K562 (cell line): ENCODE results near the gene CTSW. TPM values are rescaled to one million over a fixed set of nuclear protein-coding genes. Genes with fewer than 3 reads are reported as not detected.

ENCODE experiments used
- AFF1 ChIP-seq, 2 experiments: fragments of 450-650 bp; IDR thresholded peaks; 2 replicates each; pipeline ENCODE4 v1.6.1; 2018; ENCODE audit warnings: mild to moderate bottlenecking in 2 of 2, low read depth in 1 of 2; ENCODE audit not compliant: partially characterized antibody in 2 of 2
- ARHGAP35 ChIP-seq: fragments of 450-650 bp; IDR thresholded peaks from 2 replicates; pipeline ENCODE4 v1.6.1; 2018; ENCODE audit not compliant: partially characterized antibody
- ETS1 ChIP-seq: conservative IDR thresholded peaks from 2 replicates; pipeline ENCODE4 v1.6.1; 2011; ENCODE audit warnings: low read depth, mild to moderate bottlenecking, low read length; ENCODE audit not compliant: control insufficient read depth
- KLF1 ChIP-seq: fragments of 450-650 bp; IDR thresholded peaks from 2 replicates; pipeline ENCODE4 v1.6.1; 2016; ENCODE audit warnings: missing genetic modification characterization, missing compliant biosample characterization
- MCM2 ChIP-seq: fragments of 450-650 bp; IDR thresholded peaks from 2 replicates; pipeline ENCODE4 v1.6.1; 2017; ENCODE audit warnings: low read depth, mild to moderate bottlenecking
- MLX ChIP-seq, 2 experiments: fragments of 450-650 bp in 1 of 2; sonication (generic) in 1 of 2; formaldehyde crosslinking; conservative IDR thresholded peaks; 2 replicates each; pipeline versions ENCODE4 v1.4.0 to v1.8.1; 2020 to 2022; ENCODE audit warnings: mild to moderate bottlenecking in 1 of 2, missing genetic modification reagents in 1 of 2
- PRPF4 ChIP-seq: fragments of 200-400 bp; formaldehyde crosslinking; IDR thresholded peaks from one replicate; pipeline ENCODE4 v1.6.1; 2017; ENCODE audit warnings: low read length, low read depth, mild to moderate bottlenecking; ENCODE audit not compliant: insufficient read depth, poor library complexity, severe bottlenecking
- ZBTB9 ChIP-seq: fragments of 450-650 bp; formaldehyde crosslinking; IDR thresholded peaks from 2 replicates; pipeline ENCODE4 v1.4.0; 2020; ENCODE audit warnings: mild to moderate bottlenecking, moderate library complexity
- ZNF124 ChIP-seq: sonication (generic); formaldehyde crosslinking; IDR thresholded peaks from 2 replicates; pipeline ENCODE4 v1.8.1; 2022; ENCODE audit warnings: missing genetic modification reagents
- ZNF395 ChIP-seq: fragments of 200-800 bp; sonication (Bioruptor generic); IDR thresholded peaks from 2 replicates; pipeline ENCODE4 v1.6.1; 2017; ENCODE audit warnings: missing genetic modification characterization, missing compliant biosample characterization
- ZNF518B ChIP-seq: fragments of 250-450 bp; sonication (Bioruptor Pico); IDR thresholded peaks from 2 replicates; pipeline ENCODE4 v1.5.0; 2021; ENCODE audit warnings: mild to moderate bottlenecking, moderate library complexity
- polyA plus RNA-seq, 8 experiments: library from polyadenylated mRNA; depleted of rRNA in 4 of 8; stranded (reverse) in 5 of 8; unstranded in 3 of 8; fragments of >200 nt; fragmentation: Nextera tagmentation in 2 of 8; fragmentation: Illumina TruSeq in 1 of 8; extraction: Ambion mirVana in 2 of 8; extraction: Trizol in 1 of 8; gene quantifications; 2 replicates each; pipeline versions ENCODE4 v1.2.1 to v1.2.3, GENCODE V29; 2011 to 2014; ENCODE audit warnings: inconsistent platforms in 1 of 8, missing spikeins in 1 of 8
- total RNA-seq, 7 experiments: library from RNA; depleted of rRNA in 6 of 7; stranded (reverse); fragments of >200 nt in 6 of 7; fragmentation: Illumina TruSeq in 2 of 7; extraction: Trizol in 2 of 7; gene quantifications; 2 replicates each; pipeline versions ENCODE4 v1.2.1 to v1.2.3, GENCODE V29; 2011 to 2021; ENCODE audit warnings: low replicate concordance in 1 of 7

Gene CTSW
- total and polyA plus RNA-seq, 9 of the 15 experiments (the other 6 are each of a cell fraction or from before 2014, with no cell fraction given) = 0.04 TPM; not detected in 8

- peak in 1 of 2 experiments; percentile 81 for TF ChIP-seq AFF1 (IDR thresholded peaks at IDR 0.05; ENCODE audit: low read depth in 1 of 2, partially characterized antibody in 2 of 2)
- peak; percentile 70; the same call in 1 of the 2 replicates for TF ChIP-seq KLF1
- TF ChIP-seq ZBTB9 (CRISPR knock-in tag) = peak; percentile 49; the same call in 1 of the 2 replicates
- no peak for TF ChIP-seq ARHGAP35
- no peak for TF ChIP-seq ZNF518B (CRISPR knock-in tag)
- TF ChIP-seq ZNF124 = no peak
- TF ChIP-seq ZNF395 (CRISPR knock-in tag) = peak; percentile 83
- peak in 1 of 2 experiments; percentile 80; a peak in 1 of 4 replicates for TF ChIP-seq MLX (CRISPR knock-in tag; conservative IDR thresholded peaks at IDR 0.05)
- TF ChIP-seq PRPF4 = peak; percentile 76
- no peak for TF ChIP-seq MCM2
- peak; percentile 13; the same call in 1 of the 2 replicates for TF ChIP-seq ETS1
Observed at GRCh38 chr11:65860278-65861164, 19.1 kb upstream of the CTSW start, which contains the start of gene MUS81 (continued).
